ENCODE results near the gene KLHL30.

Gene KLHL30

DNA sequence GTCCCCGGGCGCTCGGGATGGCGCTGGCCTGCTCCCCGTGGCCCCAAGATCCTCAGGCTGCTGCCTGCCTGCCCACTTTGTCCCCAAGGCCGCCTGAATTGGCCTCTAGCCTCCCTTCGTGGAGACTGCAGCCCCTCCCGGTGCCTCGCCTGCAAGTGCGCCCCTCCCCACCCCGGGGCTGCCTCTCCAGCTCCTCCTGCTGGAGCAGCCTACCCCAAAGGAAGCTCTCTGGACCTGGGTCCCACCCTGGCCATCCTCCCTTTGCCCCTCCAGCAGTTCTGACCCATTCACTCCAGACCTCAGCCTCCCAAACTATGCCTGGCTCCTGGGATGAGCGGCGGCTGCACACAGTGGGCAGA lies 32.1 kb upstream of the KLHL30 start:
- ChIA-PET POLR2A (no interaction called here), CTCF (interaction anchor here (1.0 kb wide), 1 partner anchor 252 kb away, joined by 3 read pairs; no protein-coding TSS in a partner anchor)
- TF ChIP-seq, protein P1, sequence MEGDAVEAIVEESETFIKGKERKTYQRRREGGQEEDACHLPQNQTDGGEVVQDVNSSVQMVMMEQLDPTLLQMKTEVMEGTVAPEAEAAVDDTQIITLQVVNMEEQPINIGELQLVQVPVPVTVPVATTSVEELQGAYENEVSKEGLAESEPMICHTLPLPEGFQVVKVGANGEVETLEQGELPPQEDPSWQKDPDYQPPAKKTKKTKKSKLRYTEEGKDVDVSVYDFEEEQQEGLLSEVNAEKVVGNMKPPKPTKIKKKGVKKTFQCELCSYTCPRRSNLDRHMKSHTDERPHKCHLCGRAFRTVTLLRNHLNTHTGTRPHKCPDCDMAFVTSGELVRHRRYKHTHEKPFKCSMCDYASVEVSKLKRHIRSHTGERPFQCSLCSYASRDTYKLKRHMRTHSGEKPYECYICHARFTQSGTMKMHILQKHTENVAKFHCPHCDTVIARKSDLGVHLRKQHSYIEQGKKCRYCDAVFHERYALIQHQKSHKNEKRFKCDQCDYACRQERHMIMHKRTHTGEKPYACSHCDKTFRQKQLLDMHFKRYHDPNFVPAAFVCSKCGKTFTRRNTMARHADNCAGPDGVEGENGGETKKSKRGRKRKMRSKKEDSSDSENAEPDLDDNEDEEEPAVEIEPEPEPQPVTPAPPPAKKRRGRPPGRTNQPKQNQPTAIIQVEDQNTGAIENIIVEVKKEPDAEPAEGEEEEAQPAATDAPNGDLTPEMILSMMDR (IDR thresholded peaks at IDR 0.05; ENCODE audit: insufficient read depth, low read length, missing control alignments), result no peak
- no peak overlapping the region for H3K4me3 ChIP-seq (ENCODE audit: low read depth, low read length)
- no peak for DNase-seq (ENCODE audit: low read depth, low spot score)

DNA sequence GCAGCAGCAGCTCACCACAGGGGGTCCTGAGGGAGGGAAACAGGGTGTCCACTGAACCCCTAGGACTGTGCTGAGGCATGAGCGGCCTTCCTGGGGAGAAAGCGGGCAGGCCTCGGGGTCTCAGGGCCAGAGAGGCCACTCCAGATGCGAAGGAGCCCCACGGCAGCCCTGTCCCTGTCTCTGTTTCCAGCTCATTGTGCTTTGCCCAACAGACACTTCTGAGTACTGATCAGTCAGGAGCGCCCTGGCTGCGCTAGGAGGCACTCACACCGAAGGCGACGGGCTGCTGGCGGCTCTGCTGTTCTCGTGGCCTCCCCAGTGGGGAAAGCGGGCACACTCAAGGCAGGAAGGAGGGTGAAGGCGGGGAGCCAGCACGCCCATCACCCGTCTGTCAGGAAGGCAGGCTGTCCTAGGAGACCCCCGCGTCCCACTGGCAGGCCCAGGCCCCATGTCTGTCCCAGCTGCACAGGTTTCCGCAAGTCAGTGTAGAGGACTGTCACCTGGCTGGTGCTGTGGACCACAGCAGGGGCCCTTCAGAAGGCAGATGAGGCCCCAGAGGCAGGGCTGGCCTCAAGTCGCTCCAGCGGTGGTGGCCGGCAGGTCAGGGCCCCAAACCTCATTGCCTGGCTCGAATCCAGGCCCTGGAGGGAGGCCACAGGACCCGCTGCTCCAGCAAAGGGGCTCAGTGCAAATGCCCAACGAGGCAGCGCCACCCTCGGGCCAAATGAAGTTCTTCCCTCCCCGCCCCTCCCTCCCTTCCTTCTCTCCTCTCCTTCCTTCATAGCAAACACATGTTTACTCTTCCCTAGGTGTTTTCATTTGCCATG lies 31.6 kb upstream of the KLHL30 start:
- ChIA-PET POLR2A (no interaction called here), CTCF (interaction anchor here (1.0 kb wide), 1 partner anchor 252 kb away, joined by 3 read pairs; no protein-coding TSS in a partner anchor)
- H3K4me3 ChIP-seq (ENCODE audit: low read depth, low read length), result no peak overlapping the region
- TF ChIP-seq, protein P1 (IDR thresholded peaks at IDR 0.05; ENCODE audit: insufficient read depth, low read length, missing control alignments), result peak; percentile 12
- no peak for DNase-seq (ENCODE audit: low read depth, low spot score)

DNA sequence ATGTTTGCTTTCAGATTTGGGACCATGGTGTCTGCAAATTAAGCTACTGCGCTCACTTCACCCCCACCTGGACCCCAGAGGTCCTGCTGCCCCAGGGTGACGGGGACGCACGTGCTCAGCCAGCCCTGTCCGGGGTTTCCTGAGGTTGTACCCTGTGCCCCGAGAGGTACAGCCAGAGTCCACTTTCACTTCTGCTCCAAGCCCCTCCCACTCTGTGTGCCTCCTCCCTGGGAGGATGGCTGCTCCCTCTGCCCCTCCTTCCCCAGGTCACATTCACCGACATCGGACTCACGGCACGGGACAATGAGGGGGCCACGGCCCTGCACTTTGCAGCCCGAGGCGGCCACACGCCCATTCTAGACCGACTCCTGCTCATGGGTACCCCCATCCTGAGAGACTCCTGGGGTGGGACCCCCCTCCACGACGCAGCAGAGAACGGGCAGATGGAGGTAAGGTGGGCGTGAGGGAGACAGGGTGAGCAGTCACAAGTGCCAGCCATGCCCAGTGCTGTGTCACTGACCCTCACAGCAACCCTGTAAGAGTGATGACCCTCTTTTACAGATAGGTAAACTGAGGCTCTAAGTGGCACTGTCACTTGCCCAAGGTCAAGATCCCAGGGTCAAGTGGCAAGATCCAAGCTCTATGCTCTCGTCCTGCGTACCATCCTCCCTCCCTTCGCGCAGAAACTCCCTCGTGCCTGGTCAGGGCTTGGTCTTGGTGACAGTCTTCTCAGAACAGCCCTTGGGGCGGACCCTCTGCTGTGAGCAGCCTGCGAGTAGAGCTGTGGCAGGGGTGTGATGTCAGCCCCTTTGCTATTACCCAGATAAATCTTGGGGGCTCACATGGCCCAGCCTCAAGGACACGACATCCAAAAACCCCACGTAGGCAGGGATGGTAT lies 30.7 kb upstream of the KLHL30 start:
- H3K4me3 ChIP-seq (ENCODE audit: low read depth, low read length), result no peak overlapping the region
- ChIA-PET CTCF (no interaction called here), POLR2A (no interaction called here)
- no peak for DNase-seq (ENCODE audit: low read depth, low spot score)
- TF ChIP-seq, protein P1 (IDR thresholded peaks at IDR 0.05; ENCODE audit: insufficient read depth, low read length, missing control alignments), result no peak

DNA sequence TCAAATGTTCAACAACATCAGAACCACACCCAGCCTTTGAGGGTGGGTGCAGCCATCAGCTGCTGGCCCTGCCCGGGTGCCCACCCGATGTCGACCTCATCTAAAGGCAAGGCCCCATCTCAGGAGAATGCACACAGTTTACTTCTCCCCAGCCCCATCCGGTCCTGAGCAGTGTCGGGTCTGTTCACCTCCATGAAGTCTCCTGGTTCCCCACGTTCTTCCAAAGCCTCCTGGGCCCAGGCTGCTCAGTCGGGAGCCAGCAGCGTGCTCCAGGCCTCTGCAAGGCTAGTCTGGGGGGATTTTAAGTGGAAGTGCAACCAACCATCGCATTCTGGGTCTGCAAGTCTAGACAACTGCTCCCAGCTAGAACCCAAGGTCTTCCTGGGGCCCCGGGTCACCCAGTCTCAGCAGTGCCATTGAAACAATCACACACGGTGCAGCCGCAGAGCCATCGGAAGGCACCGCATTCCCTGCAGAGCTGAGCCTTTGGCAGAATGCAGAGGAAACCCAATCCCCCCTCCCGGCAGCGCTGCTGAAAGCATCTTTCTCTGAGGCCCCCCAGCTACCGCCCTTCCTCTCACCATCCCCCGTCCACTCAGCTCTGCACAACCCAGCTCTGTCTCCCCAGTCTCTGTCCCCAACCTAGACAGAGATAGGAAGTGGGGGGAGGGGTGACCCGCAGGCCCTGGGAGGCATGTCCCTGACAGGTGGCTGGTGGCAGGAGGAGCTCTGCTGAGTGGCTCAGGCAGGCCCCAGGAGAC lies 29.9 kb upstream of the KLHL30 start:
- ChIA-PET POLR2A (no interaction called here), CTCF (interaction anchor here (0.8 to 1.0 kb wide), 2 partner anchors 10 to 17 kb away, joined by 3 to 4 read pairs; no protein-coding TSS in a partner anchor)
- no peak overlapping the region for H3K4me3 ChIP-seq (ENCODE audit: low read depth, low read length)
- DNase-seq (ENCODE audit: low read depth, low spot score), result no peak
- TF ChIP-seq, protein P1 (IDR thresholded peaks at IDR 0.05; ENCODE audit: insufficient read depth, low read length, missing control alignments), result no peak

DNA sequence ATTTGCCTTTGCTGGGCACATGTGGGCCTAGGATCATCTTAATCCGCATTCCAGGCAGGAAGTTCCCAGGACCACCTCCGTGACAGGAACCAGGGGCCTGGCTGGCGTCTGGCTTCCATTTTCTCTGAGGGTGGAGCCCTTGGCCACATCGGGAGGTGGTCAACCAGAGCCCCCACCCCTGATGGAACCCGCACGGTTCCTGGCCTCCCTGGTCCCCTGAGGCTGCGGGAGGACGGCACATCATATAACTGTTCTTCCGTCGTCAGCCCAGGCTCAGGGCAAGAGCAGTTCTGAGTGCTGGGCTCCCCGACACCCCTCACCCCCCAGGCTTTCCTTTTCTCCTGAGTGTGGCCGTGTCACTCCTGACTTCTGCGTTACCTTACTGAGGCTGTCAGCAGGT lies 24.9 kb upstream of the KLHL30 start:
- H3K4me3 ChIP-seq (ENCODE audit: low read depth, low read length), result no peak overlapping the region
- TF ChIP-seq, protein P1 (IDR thresholded peaks at IDR 0.05; ENCODE audit: insufficient read depth, low read length, missing control alignments), result no peak
- DNase-seq (ENCODE audit: low read depth, low spot score), result no peak
- POLR2A ChIA-PET, result no interaction called here
- CTCF ChIA-PET, result no interaction called here
